Measurements from ENCODE around the gene ST8SIA4. TPM values are rescaled to one million over a fixed set of nuclear protein-coding genes. Genes with fewer than 3 reads are reported as not detected.

ST8SIA4 gene
- total RNA-seq, 4 donors from 2014 or later: 0.37 to 6.0 (median 2.2) TPM

GRCh38 chr5:100858987-100859545 lies 44.0 kb downstream of the ST8SIA4 start:
- Histone ChIP-seq H3K27me3 (no peaks in the 10 kb centered on the region), H3K4me1 (no peaks in the 10 kb centered on the region), H3K9me3 (no peaks in the 10 kb centered on the region), H3K4me3 (no peak overlapping the region), H3K27ac (no peak overlapping the region), H3K36me3 (no peaks in the 10 kb centered on the region)
- no peak for DNase-seq
- TF ChIP-seq POLR2AphosphoS5 (IDR thresholded peaks at IDR 0.05): no peak
- intact Hi-C loops (cut with DNase I; ENCODE audit: low total_unique reads): no loop called here
- in situ Hi-C loops (cut with MboI; ENCODE audit: low pct_ligation_motif_present in 1 of 4, low pct_unique_long_range_greater_than_20kb in 1 of 4, low sequenced_read_pairs in 3 of 4): no loop called here
- WGBS, 2 donors (ENCODE audit: low coverage in 1 of 2): 71 to 79% methylated on average over 1 of the region's 1 CpG

GRCh38 chr5:100856462-100856861 lies 46.6 kb downstream of the ST8SIA4 start:
- 25 to 59% methylated on average over 2 of the region's 2 CpGs for WGBS, 2 donors (ENCODE audit: low coverage in 1 of 2)
- Histone ChIP-seq H3K27ac (no peak overlapping the region), H3K27me3 (no peaks in the 10 kb centered on the region), H3K36me3 (no peaks in the 10 kb centered on the region), H3K9me3 (no peaks in the 10 kb centered on the region), H3K4me3 (no peak overlapping the region), H3K4me1 (peaks cover 0 to 5% (median 0%) of the 10 kb centered on the region in 4 donors)
- no peak for DNase-seq
- no peak for TF ChIP-seq POLR2A (IDR thresholded peaks at IDR 0.05)
- TF ChIP-seq CTCF (IDR thresholded peaks at IDR 0.05): no peak
- TF ChIP-seq POLR2AphosphoS5 (IDR thresholded peaks at IDR 0.05): no peak
- no peak for TF ChIP-seq EP300 (IDR thresholded peaks at IDR 0.05; ENCODE audit: low read depth)
- intact Hi-C loops (cut with DNase I; ENCODE audit: low total_unique reads) (no loop called here), in situ Hi-C loops (cut with MboI; ENCODE audit: low pct_ligation_motif_present in 1 of 4, low pct_unique_long_range_greater_than_20kb in 1 of 4, low sequenced_read_pairs in 3 of 4) (no loop called here)

GRCh38 chr5:100855937-100856430 lies 47.1 kb downstream of the ST8SIA4 start:
- in situ Hi-C loops (cut with MboI; ENCODE audit: low pct_ligation_motif_present in 1 of 4, low pct_unique_long_range_greater_than_20kb in 1 of 4, low sequenced_read_pairs in 3 of 4) (no loop called here), intact Hi-C loops (cut with DNase I; ENCODE audit: low total_unique reads) (no loop called here)
- H3K36me3 ChIP-seq: no peaks in the 10 kb centered on the region
- H3K4me3 ChIP-seq: no peak overlapping the region
- 78 to 85% methylated on average over 6 of the region's 6 CpGs for WGBS, 2 donors (ENCODE audit: low coverage in 1 of 2)
- H3K27me3 ChIP-seq: no peaks in the 10 kb centered on the region
- no peaks in the 10 kb centered on the region for H3K9me3 ChIP-seq
- H3K4me1 ChIP-seq: peaks cover 0 to 5% (median 0%) of the 10 kb centered on the region in 4 donors
- no peak overlapping the region for H3K27ac ChIP-seq
- TF ChIP-seq CTCF (IDR thresholded peaks at IDR 0.05) (no peak), EP300 (IDR thresholded peaks at IDR 0.05; ENCODE audit: low read depth) (no peak), POLR2AphosphoS5 (IDR thresholded peaks at IDR 0.05) (no peak), POLR2A (IDR thresholded peaks at IDR 0.05) (no peak)
- no peak for DNase-seq

- DNase-seq: no peak
- 76% methylated on average over 1 of the region's 1 CpG; no CpG with 5 or more reads in 1 of the 2 donors for WGBS, 2 donors (ENCODE audit: low coverage in 1 of 2)
- Histone ChIP-seq H3K9me3 (no peaks in the 10 kb centered on the region), H3K27ac (peak overlapping the region in 2 of 4 donors; percentile 9 to 23), H3K4me1 (peaks cover 0 to 5% (median 0%) of the 10 kb centered on the region in 4 donors), H3K27me3 (no peaks in the 10 kb centered on the region), H3K4me3 (no peak overlapping the region), H3K36me3 (no peaks in the 10 kb centered on the region)
- in situ Hi-C loops (cut with MboI; ENCODE audit: low pct_ligation_motif_present in 1 of 4, low pct_unique_long_range_greater_than_20kb in 1 of 4, low sequenced_read_pairs in 3 of 4) (no loop called here), intact Hi-C loops (cut with DNase I; ENCODE audit: low total_unique reads) (no loop called here)
- TF ChIP-seq EP300 (IDR thresholded peaks at IDR 0.05; ENCODE audit: low read depth) (no peak), CTCF (IDR thresholded peaks at IDR 0.05) (no peak), POLR2AphosphoS5 (IDR thresholded peaks at IDR 0.05) (no peak), POLR2A (IDR thresholded peaks at IDR 0.05) (no peak)
Measured at GRCh38 chr5:100855295-100855694, 47.8 kb downstream of the ST8SIA4 start.

GRCh38 chr5:100854591-100854990 lies 48.5 kb downstream of the ST8SIA4 start:
- intact Hi-C loops (cut with DNase I; ENCODE audit: low total_unique reads): no loop called here
- H3K27me3 ChIP-seq: no peaks in the 10 kb centered on the region

More at GRCh38 chr5:100854591-100854990, 48.5 kb downstream of the ST8SIA4 start:
- Histone ChIP-seq H3K4me1 (peaks cover 0 to 5% (median 0%) of the 10 kb centered on the region in 4 donors), H3K27ac (peak overlapping the region in 2 of 4 donors; percentile 9 to 23), H3K4me3 (no peak overlapping the region), H3K36me3 (no peaks in the 10 kb centered on the region), H3K9me3 (no peaks in the 10 kb centered on the region)
- no peak for DNase-seq
- in situ Hi-C loops (cut with MboI; ENCODE audit: low pct_ligation_motif_present in 1 of 4, low pct_unique_long_range_greater_than_20kb in 1 of 4, low sequenced_read_pairs in 3 of 4): no loop called here
- TF ChIP-seq POLR2AphosphoS5 (IDR thresholded peaks at IDR 0.05): no peak
- TF ChIP-seq EP300 (IDR thresholded peaks at IDR 0.05; ENCODE audit: low read depth): no peak
- TF ChIP-seq CTCF (IDR thresholded peaks at IDR 0.05): no peak
- no peak for TF ChIP-seq POLR2A (IDR thresholded peaks at IDR 0.05)

Data from transverse colon (tissue), 4 donors.